ENCODE measurements around the gene DBI. TPM values are rescaled to one million over a fixed set of nuclear protein-coding genes. Genes with fewer than 3 reads are reported as not detected.

DBI gene
- total RNA-seq, 4 donors from 2014 or later, result 43.0 to 101 (median 80.9) TPM

GRCh38 chr2:119383410-119384140, 16.8 kb downstream of the DBI start:
- Histone ChIP-seq H3K27ac (no peak overlapping the region), H3K9me3 (no peaks in the 10 kb centered on the region), H3K36me3 (no peaks in the 10 kb centered on the region), H3K27me3 (no peaks in the 10 kb centered on the region), H3K4me3 (no peak overlapping the region), H3K4me1 (peaks cover 0 to 15% (median 0%) of the 10 kb centered on the region in 3 donors)
- WGBS, 2 donors (ENCODE audit: low coverage in 1 of 2), result 71 to 83% methylated on average over 1 to 4 of the region's 6 CpGs
- no peak for ATAC-seq
- no peak for TF ChIP-seq EP300 (IDR thresholded peaks at IDR 0.05)
- no peak for TF ChIP-seq POLR2A (IDR thresholded peaks at IDR 0.05)
- TF ChIP-seq, protein P1, sequence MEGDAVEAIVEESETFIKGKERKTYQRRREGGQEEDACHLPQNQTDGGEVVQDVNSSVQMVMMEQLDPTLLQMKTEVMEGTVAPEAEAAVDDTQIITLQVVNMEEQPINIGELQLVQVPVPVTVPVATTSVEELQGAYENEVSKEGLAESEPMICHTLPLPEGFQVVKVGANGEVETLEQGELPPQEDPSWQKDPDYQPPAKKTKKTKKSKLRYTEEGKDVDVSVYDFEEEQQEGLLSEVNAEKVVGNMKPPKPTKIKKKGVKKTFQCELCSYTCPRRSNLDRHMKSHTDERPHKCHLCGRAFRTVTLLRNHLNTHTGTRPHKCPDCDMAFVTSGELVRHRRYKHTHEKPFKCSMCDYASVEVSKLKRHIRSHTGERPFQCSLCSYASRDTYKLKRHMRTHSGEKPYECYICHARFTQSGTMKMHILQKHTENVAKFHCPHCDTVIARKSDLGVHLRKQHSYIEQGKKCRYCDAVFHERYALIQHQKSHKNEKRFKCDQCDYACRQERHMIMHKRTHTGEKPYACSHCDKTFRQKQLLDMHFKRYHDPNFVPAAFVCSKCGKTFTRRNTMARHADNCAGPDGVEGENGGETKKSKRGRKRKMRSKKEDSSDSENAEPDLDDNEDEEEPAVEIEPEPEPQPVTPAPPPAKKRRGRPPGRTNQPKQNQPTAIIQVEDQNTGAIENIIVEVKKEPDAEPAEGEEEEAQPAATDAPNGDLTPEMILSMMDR (IDR thresholded peaks at IDR 0.05), result no peak
- TF ChIP-seq POLR2AphosphoS5 (IDR thresholded peaks at IDR 0.05), result no peak

DNA sequence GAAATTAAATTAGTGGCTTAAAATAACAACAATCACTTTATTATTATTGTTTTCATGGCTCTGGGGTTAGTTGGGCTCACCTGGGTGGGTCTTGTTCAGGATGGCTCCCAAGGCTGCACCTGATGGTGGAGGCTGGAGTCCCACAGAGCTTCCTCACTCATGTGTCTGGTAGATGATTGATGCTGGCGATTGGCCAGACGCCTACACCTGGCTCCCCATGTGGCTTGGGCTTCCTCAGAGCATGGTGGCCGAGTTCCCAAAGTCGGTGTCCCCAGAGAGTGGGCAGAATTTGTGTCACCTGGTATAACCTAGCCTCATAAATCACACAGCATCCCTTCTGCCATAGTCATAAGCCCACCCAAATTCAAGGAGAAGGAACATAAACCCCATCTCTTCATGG, 18.2 kb downstream of the DBI start:
- 88% methylated on average over 4 of the region's 4 CpGs; no CpG with 5 or more reads in 1 of the 2 donors for WGBS, 2 donors (ENCODE audit: low coverage in 1 of 2)
- Histone ChIP-seq H3K9me3 (no peaks in the 10 kb centered on the region), H3K4me3 (no peak overlapping the region), H3K27me3 (no peaks in the 10 kb centered on the region), H3K36me3 (no peaks in the 10 kb centered on the region), H3K4me1 (peaks cover 0 to 26% (median 0%) of the 10 kb centered on the region in 3 donors), H3K27ac (no peak overlapping the region)
- no peak for ATAC-seq
- TF ChIP-seq, protein P1 (IDR thresholded peaks at IDR 0.05), result no peak
- no peak for TF ChIP-seq EP300 (IDR thresholded peaks at IDR 0.05)
- TF ChIP-seq POLR2A (IDR thresholded peaks at IDR 0.05), result no peak
- TF ChIP-seq POLR2AphosphoS5 (IDR thresholded peaks at IDR 0.05), result no peak

DNA sequence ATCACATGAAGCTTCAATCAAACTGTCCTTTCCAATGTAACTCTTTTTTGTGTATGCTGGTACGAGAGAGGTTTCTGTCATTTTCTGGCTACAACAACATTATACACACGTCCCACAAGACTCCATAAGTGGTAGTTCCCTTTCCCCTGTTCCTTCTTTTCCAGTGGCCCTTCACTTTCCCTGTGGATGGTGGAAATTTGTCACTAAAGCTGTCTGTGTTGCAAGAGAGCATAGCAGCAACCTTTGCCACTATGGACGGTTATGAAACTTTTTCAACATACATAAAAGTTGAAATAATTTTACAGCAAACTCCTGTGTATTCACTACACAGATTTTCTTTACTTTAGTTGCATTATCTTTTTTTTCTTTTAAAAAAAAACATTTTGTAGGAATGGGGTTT, 18.7 kb downstream of the DBI start:
- 85% methylated on average over 3 of the region's 3 CpGs; no CpG with 5 or more reads in 1 of the 2 donors for WGBS, 2 donors (ENCODE audit: low coverage in 1 of 2)
- peaks cover 0 to 30% (median 0%) of the 10 kb centered on the region in 3 donors for H3K4me1 ChIP-seq

DNA sequence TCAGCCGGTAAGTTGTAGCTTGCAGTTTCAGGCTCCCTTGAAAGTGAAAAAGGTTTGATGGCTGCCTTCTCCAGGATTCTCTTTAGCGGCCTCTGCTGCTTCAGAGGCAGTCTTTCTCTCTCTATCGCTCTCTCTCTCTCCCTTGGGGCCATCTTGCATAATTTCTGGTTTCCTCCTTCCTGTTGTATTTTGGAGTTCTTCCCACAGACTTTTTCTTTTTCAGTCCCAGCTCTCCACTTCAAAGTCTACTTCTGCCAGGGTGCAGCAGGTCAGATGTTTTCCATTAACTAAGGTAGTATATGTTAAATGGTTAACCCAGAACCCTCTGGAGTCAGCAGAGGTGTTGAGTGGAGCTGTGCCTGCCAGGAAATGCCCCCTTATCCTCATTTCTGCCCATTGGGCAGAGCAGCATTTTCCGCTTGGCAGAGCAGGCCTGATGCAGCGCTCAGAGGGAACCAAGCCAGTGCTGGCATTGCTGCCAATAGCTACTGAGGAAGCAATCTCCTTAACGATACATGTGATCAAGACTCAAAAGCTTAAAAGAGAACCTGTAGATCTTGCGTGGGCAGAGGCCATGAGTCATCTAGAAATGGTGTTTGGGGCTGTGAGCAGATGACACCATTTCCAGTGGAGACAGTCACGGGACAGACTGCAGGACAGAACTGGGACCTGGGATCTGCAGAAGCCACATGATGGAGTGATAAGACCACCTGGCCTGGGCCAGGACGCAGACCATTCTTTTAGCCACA, 20.8 kb downstream of the DBI start:
- Histone ChIP-seq H3K36me3 (no peaks in the 10 kb centered on the region), H3K9me3 (no peaks in the 10 kb centered on the region), H3K4me1 (peaks cover 0 to 30% (median 0%) of the 10 kb centered on the region in 3 donors), H3K4me3 (no peak overlapping the region), H3K27me3 (no peaks in the 10 kb centered on the region), H3K27ac (peak overlapping the region in 2 of 4 donors; percentile 14 to 20)
- 55 to 57% methylated on average over 6 to 7 of the region's 9 CpGs for WGBS, 2 donors (ENCODE audit: low coverage in 1 of 2)
- TF ChIP-seq POLR2AphosphoS5 (IDR thresholded peaks at IDR 0.05) (no peak), EP300 (IDR thresholded peaks at IDR 0.05) (no peak), POLR2A (IDR thresholded peaks at IDR 0.05) (no peak)
- TF ChIP-seq, protein P1 (IDR thresholded peaks at IDR 0.05), result no peak
- ATAC-seq, result peak; percentile 76

More for the DNA sequence above, 18.7 kb downstream of the DBI start:
- no peak for ATAC-seq
- H3K9me3 ChIP-seq, result no peaks in the 10 kb centered on the region
- H3K4me3 ChIP-seq, result no peak overlapping the region
- H3K27me3 ChIP-seq, result no peaks in the 10 kb centered on the region
- no peaks in the 10 kb centered on the region for H3K36me3 ChIP-seq
- TF ChIP-seq EP300 (IDR thresholded peaks at IDR 0.05) (no peak), POLR2A (IDR thresholded peaks at IDR 0.05) (no peak), POLR2AphosphoS5 (IDR thresholded peaks at IDR 0.05) (no peak)
- TF ChIP-seq, protein P1 (IDR thresholded peaks at IDR 0.05), result no peak
- H3K27ac ChIP-seq, result no peak overlapping the region
